SIG-M5 (cell line): ENCODE measurements around the gene NMNAT1.
"Not testable (repeated sequence)": the region's sequence is repeated elsewhere in the genome, so short reads cannot be mapped to it uniquely, and the experiment has no call there.

Experiments used
- DNase-seq: peaks from one replicate; lab custom pipeline; 2025; lab: John Stamatoyannopoulos, UW

Gene NMNAT1

DNA sequence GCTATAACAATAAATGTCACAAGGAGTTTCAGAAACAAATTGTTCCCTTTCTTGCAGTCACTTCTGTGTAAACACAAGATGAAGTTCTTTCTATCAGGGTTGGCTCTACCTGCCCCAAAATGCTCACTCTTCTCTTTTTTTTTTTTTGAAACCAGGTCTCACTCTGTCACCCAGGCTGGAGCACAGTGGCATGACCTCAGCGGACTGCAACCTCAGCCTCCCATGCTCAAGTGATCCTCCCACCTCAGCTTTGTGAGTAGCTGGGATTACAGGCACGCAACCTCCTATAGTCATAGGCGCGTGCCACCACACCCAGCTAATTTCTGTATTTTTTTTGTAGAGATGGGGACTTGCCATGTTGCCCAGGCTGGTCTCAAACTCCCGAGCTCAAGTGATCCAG is 22.7 kb upstream of the NMNAT1 start:
- DNase-seq = no peak

DNA sequence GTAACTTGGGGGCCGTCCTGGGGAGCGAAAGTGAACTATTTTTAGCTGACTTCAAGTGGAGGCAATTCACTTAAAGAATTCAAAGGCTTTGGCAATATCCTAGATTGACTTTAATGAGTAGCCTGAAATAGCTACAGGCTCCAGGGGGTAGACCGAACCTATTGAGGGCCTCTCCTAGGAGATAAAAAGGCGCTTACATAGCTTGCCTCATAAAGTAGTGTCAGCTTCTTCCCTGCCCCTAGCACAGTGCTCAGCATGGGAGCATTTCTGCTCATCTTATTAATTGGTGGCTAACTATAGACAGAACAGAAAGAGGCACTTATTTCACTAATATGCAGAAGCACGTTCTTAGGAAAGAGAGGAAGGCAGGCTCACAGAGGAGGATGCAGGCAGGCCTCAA is 20.9 kb upstream of the NMNAT1 start:
- no peak for DNase-seq

DNA sequence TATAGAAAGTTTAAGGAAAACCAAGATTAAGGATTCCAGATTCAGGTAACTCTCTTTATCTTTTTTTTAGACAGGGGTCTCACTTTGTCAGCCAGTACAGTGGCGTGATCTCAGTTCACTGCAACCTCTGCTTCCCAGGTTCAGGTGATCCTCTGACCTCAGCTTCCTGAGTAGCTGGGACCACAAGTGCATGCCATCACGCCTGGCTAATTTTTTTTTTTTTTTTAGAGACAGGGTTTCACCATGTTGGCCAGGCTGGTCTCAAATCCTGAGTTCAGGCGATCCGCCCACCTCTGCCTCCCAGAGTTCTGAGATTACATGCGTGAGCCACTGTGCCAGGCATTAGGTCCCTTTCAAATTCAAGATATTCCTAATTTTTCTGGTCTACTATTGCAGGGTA is 16.0 kb upstream of the NMNAT1 start:
- DNase-seq = no peak

DNA sequence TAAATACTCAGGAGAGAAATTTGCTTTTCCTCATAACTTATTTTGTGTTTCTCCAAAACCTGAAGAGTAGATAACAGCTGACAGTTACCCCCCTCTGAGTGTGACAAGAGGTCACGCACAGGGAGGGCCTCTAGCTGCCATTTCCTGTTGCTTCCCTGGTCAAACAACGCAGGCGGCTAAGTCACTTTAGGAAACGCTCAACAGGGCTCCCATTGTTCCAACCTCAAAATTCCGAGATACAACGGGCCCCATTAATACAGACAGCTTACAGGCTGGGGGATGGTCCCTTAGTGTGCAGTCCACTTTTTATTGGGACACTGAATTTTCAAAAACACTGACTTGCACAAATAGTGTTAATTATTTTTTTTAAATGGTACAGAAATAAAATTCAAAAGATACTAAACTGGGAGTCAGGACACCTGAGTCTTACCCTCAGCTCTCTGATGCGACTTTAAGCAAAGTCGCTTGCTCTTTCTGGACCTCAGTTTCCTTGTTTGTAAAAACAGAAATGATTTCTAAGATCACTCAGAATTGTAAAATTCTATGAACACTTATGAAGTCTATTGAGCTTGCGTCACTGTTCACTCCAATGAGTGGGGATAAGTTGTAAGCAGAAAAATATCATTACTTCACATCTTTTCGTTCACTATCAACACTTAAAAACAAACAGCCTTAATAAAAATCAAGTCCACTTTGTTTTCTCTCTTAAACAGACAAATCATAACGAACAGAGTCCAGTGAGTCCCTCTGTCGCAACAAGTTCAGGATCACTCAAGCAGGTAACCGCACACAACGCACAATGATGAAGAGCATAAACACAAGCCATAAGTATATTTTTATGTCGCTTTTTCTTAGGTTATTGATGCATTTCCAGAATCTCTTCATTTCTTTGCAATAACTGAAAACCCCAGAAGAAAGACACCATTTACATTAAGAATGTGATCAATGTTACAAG is 13.6 kb upstream of the NMNAT1 start:
- no peak for DNase-seq

DNA sequence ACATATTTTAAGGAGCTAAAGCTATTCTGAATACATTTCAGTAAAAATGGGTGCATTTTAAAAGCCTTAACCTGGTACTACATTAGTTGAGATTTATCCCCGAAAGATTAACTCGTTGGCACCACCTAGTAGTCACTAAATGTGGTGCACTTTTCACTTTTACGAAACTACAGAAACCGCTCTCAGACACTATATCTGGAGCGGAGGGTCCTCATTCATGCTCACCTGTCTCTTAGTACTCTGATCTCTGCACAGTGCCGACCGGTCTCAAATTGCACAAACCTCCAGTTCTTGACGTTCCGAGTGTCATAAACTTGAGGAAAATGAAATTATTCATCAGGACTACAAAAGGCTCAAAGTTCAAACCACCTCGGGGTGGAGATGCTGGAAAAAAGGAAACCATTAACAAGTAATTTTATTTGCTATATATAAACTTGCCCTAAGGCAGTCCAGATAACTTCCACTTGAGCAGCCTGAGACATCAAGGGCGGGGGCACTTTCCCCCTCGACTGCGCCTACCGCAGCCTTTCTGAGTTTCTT is 806 bp upstream of the NMNAT1 start:
- peak; percentile 22 for DNase-seq

DNA sequence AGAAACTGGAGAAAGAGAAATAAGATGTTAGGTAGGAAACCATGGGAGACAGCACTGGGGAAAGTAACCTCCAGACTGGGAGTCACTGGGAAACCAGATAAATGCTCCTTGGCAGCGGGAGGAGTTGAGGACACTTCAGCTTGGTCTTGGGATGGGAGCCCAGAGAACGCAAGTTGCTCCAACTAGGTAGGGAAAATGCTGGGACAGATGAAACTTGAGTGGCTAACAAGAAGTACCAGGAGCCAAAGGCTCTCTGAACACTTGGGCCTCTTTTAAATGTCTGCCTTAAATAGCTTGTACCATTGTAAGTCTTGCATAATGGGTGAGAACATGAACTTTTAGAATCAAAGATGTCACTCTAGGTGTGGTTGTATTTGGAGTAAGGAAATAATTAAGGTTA is 3.0 kb downstream of the NMNAT1 start:
- no peak for DNase-seq

DNA sequence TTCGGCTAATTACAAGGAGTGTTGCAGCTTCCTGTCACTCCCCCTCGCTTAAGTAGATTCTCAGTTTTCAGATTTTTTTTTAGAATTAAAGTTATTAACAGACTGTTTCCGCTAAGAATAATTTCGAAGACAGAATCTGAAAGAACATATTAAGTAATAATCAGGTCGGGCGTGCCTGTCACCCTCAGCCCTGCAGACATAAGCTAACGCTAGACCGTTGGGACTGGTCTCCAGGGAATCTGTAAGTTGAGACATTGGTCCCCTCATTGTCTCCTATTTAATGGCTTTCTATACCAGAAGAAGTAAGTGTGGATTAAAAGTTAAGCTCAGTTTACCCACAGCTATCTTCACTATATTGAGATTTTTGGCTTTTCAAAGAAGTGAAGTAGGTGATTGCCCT is 14.5 kb downstream of the NMNAT1 start:
- DNase-seq = no peak

DNA sequence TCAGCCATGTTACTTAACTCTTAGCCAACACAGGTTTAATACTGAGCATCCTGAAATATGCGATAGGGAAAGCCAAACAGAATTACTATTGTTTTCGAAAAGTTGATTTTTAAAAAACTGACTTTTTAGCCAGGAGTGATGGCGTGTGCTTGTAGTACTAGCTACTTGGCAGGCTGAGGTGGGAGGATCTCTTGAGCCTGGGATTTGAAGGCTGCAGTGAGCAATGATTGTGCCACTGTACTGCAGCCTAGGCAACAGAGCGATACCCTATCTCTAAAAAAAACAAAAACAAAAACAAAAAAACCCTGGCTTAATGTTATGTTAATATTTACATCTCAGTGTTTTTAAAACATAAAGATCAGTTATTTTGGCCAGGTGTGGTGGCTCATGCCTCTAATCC is 16.7 kb downstream of the NMNAT1 start:
- DNase-seq = no peak

DNA sequence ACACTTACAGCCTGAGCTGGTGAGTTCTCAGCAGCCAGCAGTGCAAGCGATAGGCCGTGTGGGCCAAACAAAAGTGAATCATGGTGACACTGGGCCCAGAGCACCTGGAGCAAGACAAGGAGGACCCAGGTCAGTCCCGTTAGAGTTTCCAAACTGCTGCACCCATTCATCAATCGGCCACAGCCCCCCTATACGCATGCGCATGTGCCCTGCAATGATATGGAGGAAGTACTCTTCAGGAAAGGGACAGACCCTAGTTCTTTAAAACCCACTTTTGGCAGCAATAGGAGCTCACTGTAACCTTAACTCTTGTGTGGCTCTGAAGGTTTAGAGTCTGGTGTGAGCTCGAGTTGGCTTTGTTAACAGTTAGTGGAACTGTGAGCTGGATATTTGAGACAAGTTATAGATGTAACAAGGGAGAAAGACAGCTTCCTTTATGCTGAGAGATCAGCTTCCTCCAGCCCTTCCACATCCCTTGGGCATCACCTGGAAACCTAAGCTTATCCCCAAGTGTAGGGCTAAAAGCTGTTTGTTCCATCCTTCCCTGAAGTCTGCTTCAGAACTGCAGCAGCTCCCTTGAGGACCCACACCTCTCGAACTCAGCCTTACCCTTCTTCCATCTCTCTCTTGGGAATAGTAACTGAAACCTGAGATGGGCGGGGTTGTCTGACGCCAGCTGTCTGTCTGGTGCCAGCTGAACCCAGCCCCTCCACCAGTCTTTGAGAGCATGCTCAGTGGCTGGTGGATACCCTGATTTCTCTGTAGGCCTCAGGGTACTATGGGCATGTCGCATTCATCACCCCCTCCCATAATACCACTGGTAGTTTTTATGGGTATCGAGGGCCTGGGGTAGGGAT is 17.7 kb downstream of the NMNAT1 start:
- no peak for DNase-seq

DNA sequence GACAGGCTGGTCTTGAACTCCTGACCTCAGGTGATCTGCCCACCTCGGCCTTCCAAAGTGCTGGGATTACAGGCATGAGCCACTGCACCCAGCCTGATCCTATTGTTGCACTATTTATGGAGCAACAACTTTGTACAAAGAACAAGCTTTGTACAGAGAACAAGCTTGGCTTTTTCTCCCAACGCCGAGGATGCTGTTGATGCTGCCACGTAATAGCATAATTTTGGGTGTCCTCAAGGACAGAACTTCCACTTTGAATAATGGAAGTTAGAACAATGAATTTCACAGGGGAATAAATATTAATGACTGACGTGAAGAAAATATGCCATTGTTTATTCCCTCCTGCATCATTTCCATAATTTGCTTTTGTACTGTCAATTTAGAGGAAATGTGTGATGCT is 41.0 kb downstream of the NMNAT1 start:
- DNase-seq = no peak

DNA sequence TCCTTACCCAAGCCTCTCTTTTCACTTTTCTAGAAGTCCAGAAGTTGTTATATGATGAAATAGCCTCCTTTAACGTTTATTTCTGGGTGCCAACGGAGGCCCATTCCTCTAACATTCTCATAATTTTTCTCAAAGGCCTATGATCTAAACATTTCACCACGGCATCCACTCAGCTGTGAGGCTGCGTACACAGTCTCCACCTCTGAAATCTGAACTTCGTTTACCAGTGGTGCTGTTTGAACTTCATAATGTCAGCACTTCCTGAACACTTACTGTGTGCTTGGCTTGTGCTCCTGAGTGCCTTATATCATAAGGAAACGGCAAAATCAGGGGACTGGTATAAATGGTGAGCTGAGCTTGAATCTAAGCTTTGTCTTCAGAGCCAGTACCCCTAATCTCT is 41.7 kb downstream of the NMNAT1 start:
- no peak for DNase-seq

DNA sequence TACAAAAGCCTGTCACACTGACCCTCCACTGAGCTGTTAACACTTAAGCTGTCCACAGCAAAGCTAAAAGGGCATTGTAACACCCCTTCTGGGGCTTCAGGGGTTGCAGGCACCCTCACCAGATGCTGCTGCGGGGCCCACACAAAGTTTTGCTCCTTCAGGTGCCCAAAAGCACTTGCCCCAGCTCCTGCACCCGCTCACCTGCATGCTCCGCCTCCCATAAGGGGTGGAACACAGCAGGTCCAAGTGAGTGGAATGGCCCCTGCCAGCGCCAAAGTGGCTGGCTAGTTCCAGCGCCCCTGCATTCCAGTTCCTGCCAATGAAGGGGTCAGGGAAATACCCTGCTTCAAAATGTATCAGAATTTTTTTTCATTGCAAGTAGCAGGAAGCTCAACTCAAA is 46.5 kb downstream of the NMNAT1 start:
- no peak for DNase-seq

DNA sequence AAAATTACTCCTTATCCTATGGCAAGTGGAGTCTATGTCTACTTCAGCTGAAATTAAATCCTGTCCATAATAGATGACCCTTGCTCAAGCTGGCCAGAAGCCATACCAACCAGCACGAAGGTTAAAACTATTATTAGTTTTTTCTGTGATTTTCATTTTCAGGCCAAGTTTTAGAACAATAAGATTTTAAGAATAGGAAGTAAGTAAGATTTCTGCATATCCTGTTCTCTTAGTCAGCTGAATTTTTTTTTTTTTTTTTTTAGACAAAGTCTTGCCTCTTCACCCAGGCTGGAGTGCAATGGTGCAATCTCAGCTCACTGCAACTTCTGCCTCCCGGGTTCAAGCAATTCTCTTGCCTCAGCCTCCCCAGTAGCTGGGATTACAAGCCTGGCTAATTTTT is 47.7 kb downstream of the NMNAT1 start:
- no peak for DNase-seq

DNA sequence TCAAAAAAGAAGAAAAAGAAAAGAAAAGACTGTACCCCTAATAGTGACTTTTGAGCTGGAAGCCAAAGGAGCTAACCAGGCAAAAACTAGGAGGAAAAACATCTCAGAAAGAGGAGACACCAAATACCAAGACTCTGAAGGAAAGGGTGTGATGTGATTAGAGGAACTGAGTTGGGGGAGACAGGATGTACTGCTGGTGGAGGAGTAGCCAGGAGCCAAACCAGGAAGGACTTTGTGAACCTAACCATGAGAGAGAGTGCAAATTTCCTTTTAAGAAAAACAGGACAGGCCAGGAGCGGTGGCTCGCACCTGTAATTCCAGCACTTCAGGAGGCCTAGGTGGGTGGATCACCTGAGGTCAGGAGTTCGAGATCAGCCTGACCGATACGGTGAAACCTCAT is 49.6 kb downstream of the NMNAT1 start:
- DNase-seq = no peak

DNA sequence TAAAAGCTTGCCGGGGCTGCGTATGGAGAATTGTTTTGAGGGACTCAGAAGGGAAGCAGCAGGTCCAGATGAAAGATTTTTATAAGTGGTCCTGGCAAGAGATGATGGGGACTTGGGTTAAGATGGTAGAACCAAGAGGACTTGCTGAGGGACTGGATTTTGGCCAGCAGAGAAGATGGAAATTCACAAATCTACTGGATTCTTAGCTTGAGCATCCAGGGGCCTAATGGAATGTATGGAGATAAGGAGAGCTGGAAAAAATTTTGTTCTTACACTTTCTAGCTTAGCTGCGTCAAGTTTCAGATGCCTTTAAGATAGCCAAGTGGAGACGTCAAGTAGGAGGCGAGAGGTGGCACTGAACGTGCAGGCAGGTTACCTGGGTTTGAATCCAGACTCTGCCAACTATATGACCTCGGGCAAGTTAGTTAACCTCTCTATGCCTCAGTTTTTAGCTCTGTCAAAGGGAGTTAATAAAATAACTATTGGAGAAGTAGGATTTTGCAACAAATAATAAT is 50.3 kb downstream of the NMNAT1 start:
- DNase-seq = no peak

DNA sequence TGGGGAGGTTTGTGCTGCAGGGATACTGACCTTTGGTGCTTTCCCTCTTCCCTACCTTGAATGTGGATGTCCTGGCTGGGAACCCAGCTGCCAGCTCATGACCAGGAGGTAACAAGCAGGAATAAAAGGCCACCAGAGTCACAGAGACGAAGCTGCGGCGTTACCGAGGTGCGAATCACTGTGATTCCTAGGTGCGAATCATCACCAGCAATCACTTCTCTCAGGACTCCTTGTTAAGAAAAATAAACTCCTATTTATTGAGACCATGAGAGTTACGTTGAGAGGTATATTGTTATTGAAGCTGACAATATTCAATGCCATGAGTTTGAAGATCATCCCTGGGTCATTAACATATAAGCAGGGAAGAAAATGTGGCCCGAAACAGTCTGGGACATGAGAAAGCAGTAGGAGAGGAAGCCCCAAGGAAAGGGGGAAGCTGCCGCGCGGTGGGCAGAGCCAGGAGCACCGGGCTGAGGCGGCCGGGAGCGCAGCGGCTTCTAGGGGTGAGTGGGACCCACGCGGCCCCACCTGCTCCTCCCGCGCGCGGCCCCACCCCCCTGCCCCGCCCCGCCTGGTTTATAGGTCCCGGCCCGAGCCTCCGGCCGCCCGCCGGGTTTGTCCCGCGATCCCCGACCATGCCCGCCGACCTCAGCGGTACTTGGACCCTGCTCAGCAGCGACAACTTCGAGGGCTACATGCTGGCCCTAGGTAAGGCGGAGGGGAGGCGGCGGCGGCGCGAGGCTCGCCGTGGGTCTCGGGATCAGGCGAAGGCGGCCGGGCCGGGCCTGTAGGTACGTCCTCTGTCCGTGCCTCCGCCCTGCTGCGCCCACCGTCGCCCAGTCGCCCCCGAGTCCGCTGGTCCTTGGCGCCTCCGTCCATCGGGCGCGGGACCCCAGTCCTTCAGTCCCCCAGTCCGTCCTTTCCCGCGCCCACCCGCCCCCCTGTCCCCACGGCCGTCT is 53.6 kb downstream of the NMNAT1 start, which contains the start of gene RBP7:
Gene RBP7, plus strand, starts transcription at position 605 of the 959 bp plus-strand sequence. Its CDS starts 31 bp downstream, at position 636.
- DNase-seq = no peak

DNA sequence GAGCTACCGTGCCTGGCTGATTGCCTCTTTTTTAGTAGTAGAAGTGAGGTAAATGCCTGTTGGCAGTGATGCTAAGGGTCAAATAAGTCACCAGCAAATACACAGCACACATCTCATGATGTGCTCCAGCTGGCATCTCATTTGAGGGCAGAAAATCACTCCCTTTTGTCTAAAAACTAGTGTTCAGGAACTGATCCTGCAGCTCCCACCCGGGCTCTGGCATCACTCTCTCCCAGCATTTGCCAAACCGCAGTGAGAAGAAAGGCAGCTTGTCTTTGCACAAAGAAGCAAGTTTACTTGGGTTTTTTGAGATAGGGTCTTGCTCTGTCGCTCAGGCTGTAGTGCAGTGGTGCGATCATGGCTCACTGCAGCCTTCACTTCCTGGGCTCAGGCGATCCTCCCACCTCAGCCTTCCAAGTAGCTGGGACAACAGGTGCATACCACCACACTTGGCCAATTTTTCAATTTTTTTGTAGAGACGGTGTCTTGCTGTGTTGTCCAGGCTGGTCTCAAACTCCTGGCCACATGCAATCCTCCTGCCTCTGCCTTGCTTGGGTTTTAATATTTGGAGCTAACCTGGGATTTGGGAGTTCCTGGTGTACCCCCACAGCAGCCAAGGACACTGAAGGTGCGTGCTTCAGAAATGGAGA is 57.9 kb downstream of the NMNAT1 start:
- DNase-seq = no peak

DNA sequence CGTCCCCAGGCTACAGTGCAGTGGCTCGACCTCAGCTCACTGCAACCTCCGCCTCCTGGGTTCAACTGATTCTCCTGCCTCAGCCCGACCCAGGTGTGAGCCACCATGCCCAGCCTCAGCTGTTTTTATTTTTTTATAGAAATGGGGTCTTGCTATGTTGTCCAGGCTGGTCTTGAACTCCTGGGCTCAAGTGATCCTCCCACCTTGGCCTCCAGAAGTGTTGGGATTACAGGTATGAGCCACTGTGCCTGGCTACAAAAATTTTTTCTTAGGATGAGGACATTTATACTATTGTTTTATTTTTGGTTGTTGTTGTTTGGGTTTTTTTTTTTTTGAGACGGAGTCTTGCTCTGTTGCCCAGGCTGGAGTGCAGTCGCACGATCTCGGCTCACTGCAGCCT is 62.0 kb downstream of the NMNAT1 start:
- DNase-seq = not testable (repeated sequence)

DNA sequence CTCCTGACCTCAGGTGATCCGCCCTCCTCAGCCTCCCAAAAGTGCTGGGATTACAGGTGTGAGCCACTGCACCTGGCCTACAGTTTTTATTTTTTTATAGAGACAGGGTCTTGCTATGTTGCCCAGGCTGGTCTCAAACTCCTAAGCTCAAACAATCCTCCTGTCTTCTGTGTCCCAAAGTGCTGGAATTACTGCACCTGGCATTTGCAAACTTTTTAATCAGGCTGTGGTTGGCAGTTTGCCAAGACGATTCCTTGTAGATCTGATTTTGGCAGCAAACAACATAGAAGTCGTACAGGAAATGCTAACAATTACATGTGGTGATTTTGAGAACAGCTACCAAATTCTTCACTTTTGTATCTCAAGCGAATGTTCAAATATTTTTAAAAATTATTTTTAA is 63.9 kb downstream of the NMNAT1 start:
- no peak for DNase-seq

DNA sequence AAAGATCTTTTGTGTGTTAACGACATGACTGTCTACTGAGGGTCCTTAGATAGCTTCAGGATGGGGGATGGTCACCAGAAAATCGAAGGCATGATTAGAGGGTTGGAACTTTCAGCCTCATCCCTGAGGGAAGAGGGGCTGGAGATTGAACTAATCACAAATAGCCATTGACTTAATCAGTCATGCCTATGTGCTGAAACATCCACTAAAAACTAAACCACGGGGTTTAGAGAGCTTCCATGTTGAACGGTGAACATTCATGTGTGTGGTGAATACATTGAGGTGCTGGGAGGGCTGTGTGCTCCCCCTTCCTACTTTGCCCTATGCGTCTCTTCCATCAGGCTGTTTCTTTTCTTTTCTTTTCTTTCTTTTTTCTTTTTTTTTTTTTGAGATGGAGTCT is 70.7 kb downstream of the NMNAT1 start:
- DNase-seq = no peak

DNA sequence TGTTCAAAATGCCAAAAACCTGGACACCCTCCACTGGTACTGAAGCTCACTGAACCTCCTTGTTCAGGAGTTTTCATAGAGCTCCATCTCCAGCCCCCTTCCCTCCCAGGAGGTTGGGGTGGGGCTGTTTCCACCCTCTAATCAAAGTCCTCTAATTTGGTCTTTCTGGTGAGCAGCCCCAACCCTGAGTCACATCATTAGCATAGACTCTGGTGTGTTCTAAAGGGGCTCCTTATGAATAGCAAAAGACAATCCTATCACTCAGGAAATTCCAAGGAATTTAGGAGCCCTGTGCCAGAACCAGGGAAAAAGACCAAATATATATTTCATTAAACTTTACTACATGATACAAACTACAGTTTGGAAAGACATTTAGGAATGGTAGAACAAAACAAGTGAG is 76.3 kb downstream of the NMNAT1 start:
- no peak for DNase-seq
